Ovary (tissue), 3 donors: Measurements from ENCODE around the gene OLIG2.

Source experiments
- CTCF ChIP-seq, 3 donors: fragments of 450-650 bp in 2 of 3; fragments of 200-600 bp in 1 of 3; IDR thresholded peaks; one replicate each; pipeline versions ENCODE4 v1.5.1 to v1.8.0; 2016 to 2022; ENCODE audit warnings: antibody characterized with exemption in 3 of 3, mild to moderate bottlenecking in 1 of 3
- EP300 ChIP-seq: sonication (generic); formaldehyde crosslinking; IDR thresholded peaks from one replicate; pipeline ENCODE4 v1.6.1; 2017; ENCODE audit warnings: antibody characterized with exemption
- POLR2A ChIP-seq: fragments of 450-650 bp; IDR thresholded peaks from one replicate; pipeline ENCODE4 v1.6.1; 2017; ENCODE audit warnings: antibody characterized with exemption, mild to moderate bottlenecking, moderate library complexity
- donor health status: DM: no; HTN: no; CAD: no.

- no peak for TF ChIP-seq CTCF (IDR thresholded peaks at IDR 0.05)
- no peak for TF ChIP-seq POLR2A
- TF ChIP-seq EP300, result no peak
These were observed 32.8 kb downstream of the OLIG2 start for GRCh38 chr21:33058527-33058926.
